HG02571 (cell line): Measurements from ENCODE around the gene PLP2.

Experiments used
- ATAC-seq: cut with Tn5 transposase; IDR thresholded peaks from one replicate; pipeline ENCODE4 v1.9.1; 2021; ENCODE audit warnings: mild to moderate bottlenecking, moderate library complexity; ENCODE audit not compliant: unreplicated experiment

Gene PLP2

GRCh38 chrX:49186125-49187027, 14.7 kb downstream of the PLP2 start, which contains the start of gene PRICKLE3:
Gene PRICKLE3 (minus strand): TSS chrX:49186373. CDS start chrX:49186297, 76 bp downstream.
- ATAC-seq: no peak

GRCh38 chrX:49187028-49187394, 15.3 kb downstream of the PLP2 start:
- no peak for ATAC-seq

- ATAC-seq: no peak
These were observed 15.8 kb downstream of the PLP2 start for GRCh38 chrX:49187526-49187925.

- ATAC-seq: no peak
These were observed 16.9 kb downstream of the PLP2 start for GRCh38 chrX:49188468-49189076.

GRCh38 chrX:49189606-49190005, 17.9 kb downstream of the PLP2 start:
- ATAC-seq: no peak

- ATAC-seq: peak; percentile 85
These were observed 19.3 kb downstream of the PLP2 start for GRCh38 chrX:49190821-49191573.

GRCh38 chrX:49191574-49192011, 19.9 kb downstream of the PLP2 start:
- no peak for ATAC-seq

- no peak for ATAC-seq
These were observed 21.1 kb downstream of the PLP2 start for GRCh38 chrX:49192722-49193328.

- ATAC-seq: no peak
These were observed 21.9 kb downstream of the PLP2 start for GRCh38 chrX:49193542-49193964.

- ATAC-seq: no peak
These were observed 25.9 kb downstream of the PLP2 start for GRCh38 chrX:49197543-49198087.

GRCh38 chrX:49198540-49199314, 27.0 kb downstream of the PLP2 start:
- ATAC-seq: no peak

- no peak for ATAC-seq
These were observed 27.6 kb downstream of the PLP2 start for GRCh38 chrX:49199315-49199595.

- peak; percentile 85 for ATAC-seq
These were observed 28.4 kb downstream of the PLP2 start, which contains the start of gene SYP for GRCh38 chrX:49199906-49200771. Gene SYP (minus strand): TSS chrX:49200193. CDS start chrX:49200186, 7 bp downstream.

GRCh38 chrX:49202022-49202421, 30.3 kb downstream of the PLP2 start:
- ATAC-seq: no peak

GRCh38 chrX:49203536-49203935, 31.8 kb downstream of the PLP2 start:
- ATAC-seq: no peak

- no peak for ATAC-seq
These were observed 32.3 kb downstream of the PLP2 start for GRCh38 chrX:49204017-49204416.

- ATAC-seq: no peak
These were observed 33.0 kb downstream of the PLP2 start for GRCh38 chrX:49204709-49205108.

GRCh38 chrX:49205443-49205842, 33.7 kb downstream of the PLP2 start:
- ATAC-seq: no peak

- ATAC-seq: no peak
These were observed 34.8 kb downstream of the PLP2 start for GRCh38 chrX:49206543-49206942.
